ENCODE measurements around the gene ABHD4.

DNA sequence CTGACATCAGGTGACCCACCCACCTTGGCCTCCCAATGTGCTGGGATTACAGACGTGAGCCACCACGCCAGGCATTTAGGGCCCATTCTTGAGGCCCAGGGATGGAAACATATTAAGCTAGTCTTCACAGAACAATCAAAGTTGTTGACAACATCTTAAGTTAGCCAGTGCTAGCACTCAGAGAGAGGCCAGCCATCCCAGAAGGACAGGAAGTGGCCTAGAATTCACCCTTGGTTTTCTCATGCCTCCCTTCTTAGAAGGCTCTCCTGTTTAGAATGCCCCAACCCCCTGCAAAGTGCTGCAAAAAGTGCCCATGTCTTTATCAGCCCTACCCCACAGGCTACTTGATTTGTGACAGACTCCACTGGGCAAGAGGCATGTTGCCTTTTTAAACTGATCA is 58.1 kb downstream of the ABHD4 start:
- TF ChIP-seq POLR2AphosphoS5 (IDR thresholded peaks at IDR 0.05) (no peak), POLR2A (IDR thresholded peaks at IDR 0.05) (no peak), EP300 (IDR thresholded peaks at IDR 0.05; ENCODE audit: low read depth) (no peak)

All from transverse colon (tissue), 3 donors.